ENCODE results near the gene TMPRSS13. TPM values are rescaled to one million over a fixed set of nuclear protein-coding genes. Genes with fewer than 3 reads are reported as not detected.

Gene TMPRSS13
- polyA plus RNA-seq, 3 donors: 0.17 to 2.4 (median 0.37) TPM

DNA sequence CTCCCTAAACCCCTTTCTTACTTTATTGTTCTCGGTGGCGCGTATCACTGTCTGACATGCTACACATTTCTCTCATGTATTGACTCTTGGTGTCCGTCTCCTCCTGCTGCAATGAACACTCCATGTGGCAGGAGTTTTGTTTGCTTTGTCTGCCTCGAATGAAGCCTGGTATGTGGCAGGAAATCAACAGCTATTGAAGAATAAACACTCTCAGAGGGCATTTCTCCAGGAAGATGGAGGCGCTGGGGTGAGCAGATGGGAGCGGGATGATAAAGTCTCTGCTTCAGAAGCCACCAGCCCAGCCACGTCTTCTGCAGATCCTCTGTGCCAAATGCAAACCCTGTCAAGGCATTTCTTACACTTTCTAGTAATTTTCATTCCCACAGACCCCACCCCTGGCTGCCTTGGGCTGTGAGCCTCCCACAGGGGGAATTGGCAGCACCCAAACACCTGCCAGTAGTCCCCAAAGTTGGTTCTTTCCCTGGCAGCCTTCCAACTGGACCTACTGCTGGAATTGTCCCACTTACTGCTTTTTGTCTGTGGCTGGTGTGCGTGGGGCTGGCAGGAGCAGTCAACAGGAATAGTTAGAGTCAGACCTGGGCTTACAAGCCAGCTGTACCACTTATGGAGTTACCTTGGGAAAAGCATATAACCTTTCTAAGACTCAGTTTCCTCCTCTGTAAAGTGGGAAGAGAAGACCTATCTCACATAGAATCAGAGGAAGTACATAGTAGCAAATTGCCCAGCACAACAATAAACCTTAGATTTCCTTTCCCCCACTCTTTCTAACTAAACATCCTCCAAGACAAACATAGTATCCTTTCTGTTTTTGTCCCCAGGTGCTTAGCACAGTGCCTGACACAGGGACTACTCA lies 43.7 kb upstream of the TMPRSS13 start:
- peaks cover 97% of the 10 kb centered on the region for H3K4me1 Mint-ChIP-seq
- H2AFZ ChIP-seq (ENCODE audit: insufficient read depth, low read depth, low read length, poor library complexity, severe bottlenecking): no peak overlapping the region
- intact Hi-C loops (cut with micrococcal nuclease): loop anchor here in 1 of 2 donors (5.0 kb wide), 1 partner anchor 39 kb away; no protein-coding TSS in a partner anchor

More for the DNA sequence above, 43.7 kb upstream of the TMPRSS13 start:
- Histone ChIP-seq H3K27ac (ENCODE audit: low read depth in 1 of 2, low read length in 2 of 2) (peak overlapping the region; percentile 60 to 76), H3K36me3 (replicated peaks in 1 of 2; ENCODE audit: control insufficient read depth in 1 of 2, insufficient read depth in 2 of 2, low read length in 2 of 2) (no peaks in the 10 kb centered on the region), H3K9ac (ENCODE audit: insufficient read depth, low read length, poor library complexity, severe bottlenecking) (no peak overlapping the region), H3K79me2 (ENCODE audit: insufficient read depth, low read length) (no peaks in the 10 kb centered on the region), H3K27me3 (ENCODE audit: control insufficient read depth in 2 of 2, insufficient read depth in 2 of 2, low read length in 2 of 2) (no peaks in the 10 kb centered on the region), H4K20me1 (ENCODE audit: insufficient read depth, low read length) (no peaks in the 10 kb centered on the region), H3K4me1 (ENCODE audit: control insufficient read depth in 1 of 2, insufficient read depth in 2 of 2, low read length in 2 of 2) (peaks cover 94 to 100% of the 10 kb centered on the region in 2 donors), H3K4me2 (replicated peaks; ENCODE audit: extremely low read depth, low read length, poor library complexity, severe bottlenecking) (peak overlapping the region; percentile 40), H3K9me3 (replicated peaks in 1 of 2; ENCODE audit: control insufficient read depth in 1 of 2, insufficient read depth in 1 of 2, low read length in 2 of 2) (no peaks in the 10 kb centered on the region), H3K4me3 (replicated peaks in 1 of 3; ENCODE audit: low read depth in 2 of 3, low read length in 3 of 3) (peak overlapping the region in 1 of 3 experiments; percentile 11)
- H3K36me3 Mint-ChIP-seq: peaks cover 3 to 11% of the 10 kb centered on the region in 2 donors
- TF ChIP-seq CTCF (IDR thresholded peaks at IDR 0.05): no peak
- whole genome bisulfite sequencing (ENCODE audit: insufficient coverage): 43% methylated on average over 1 of the region's 9 CpGs
- no peak for DNase-seq
- peaks cover 0 to 4% (median 0%) of the 10 kb centered on the region in 7 donors for H3K9me3 Mint-ChIP-seq
- peak overlapping the region; percentile 79 to 96 (median 93) for H3K27ac Mint-ChIP-seq
- H3K27me3 Mint-ChIP-seq (ENCODE audit: low read depth in 3 of 3): peaks cover 0 to 4% (median 0%) of the 10 kb centered on the region in 3 donors
- H3K4me3 Mint-ChIP-seq: peak overlapping the region in 1 of 2 donors; percentile 47
